SIG-M5 (cell line): ENCODE measurements around the gene PPHLN1.

ENCODE experiments used
- DNase-seq: peaks from one replicate; lab custom pipeline; 2025; lab: John Stamatoyannopoulos, UW

PPHLN1 gene

DNA sequence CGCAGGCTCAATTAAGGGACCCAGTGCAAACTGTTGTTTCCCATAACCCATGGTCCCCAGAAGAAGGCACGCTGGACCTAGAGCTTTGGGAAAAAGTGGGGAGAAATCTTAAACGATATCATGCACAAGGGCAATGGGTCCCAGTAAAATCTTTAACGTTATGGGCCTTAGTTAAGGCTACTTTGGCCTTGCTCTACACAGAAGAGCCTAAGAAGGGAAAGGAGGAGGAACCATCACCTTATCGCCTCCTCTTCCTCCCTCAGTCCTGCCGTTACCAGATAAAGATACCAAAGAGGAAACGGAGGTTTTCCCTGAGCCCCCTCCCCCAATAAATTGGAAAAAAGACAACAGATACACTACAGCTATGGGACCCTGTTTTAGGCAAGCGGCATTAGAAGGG, 116.9 kb downstream of the PPHLN1 start:
- DNase-seq, result no peak

- DNase-seq, result no peak
These were observed 118.4 kb downstream of the PPHLN1 start for GRCh38 chr12:42444192-42444943.

GRCh38 chr12:42445891-42446290, 119.9 kb downstream of the PPHLN1 start:
- no peak for DNase-seq

DNA sequence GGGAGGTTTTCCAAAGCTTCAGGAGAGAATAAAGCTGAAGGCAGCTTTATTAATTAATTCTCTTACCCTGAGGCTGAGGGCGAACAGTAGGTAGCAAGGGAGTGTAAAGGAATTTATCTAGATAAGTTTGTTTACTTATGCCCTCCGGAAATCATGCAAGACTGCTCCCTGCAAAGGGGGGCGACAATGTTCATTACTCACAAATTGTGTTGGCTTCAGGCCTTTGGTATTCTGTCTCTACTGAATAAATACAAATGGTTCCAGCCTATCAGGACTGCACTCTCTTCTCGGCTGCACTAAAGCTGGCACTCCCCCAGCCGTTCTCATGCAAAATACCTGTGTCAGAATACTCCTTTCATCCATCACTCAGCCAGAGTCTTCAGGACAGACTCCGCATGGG, 120.8 kb downstream of the PPHLN1 start:
- DNase-seq, result no peak

DNA sequence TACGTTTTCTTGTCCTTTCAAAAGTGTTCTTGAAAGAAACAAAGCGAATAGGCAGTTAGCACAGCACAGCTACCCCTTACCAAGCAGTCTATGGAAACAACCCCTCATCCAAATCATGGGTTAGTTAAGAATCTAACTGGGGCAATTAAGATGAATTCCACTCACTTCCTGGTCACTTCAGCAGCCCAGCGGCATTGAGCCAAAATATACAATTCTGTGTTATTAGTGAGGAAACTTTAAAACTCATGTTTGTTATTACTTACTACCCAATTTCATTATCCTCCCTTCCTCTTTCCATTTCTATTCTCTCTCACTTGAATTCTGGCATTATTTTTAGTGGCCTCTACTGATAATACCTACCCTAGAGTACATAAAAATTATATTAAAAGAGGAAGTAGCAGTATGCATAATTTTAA, 121.4 kb downstream of the PPHLN1 start:
- no peak for DNase-seq

GRCh38 chr12:42448841-42449240, 122.9 kb downstream of the PPHLN1 start:
- no peak for DNase-seq

DNA sequence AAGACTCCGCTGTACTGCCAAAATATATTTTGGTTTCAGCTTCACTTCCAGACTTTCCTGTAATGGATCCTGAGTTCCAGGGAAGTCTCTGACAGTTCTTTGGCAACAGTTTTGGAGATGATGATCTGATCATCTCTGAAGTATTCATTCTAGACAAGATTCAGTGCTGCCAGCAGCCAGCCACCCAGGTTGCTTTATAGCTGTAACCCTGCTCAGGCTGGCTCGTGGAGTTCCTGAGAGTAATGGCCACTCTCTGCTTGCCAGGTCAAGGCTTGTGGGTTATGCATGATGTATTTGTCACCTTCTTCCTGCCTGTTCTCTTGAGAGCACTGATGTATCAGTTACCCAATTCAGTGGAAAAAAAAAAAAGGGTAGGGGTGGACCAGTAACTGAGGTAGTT, 124.3 kb downstream of the PPHLN1 start:
- no peak for DNase-seq

DNA sequence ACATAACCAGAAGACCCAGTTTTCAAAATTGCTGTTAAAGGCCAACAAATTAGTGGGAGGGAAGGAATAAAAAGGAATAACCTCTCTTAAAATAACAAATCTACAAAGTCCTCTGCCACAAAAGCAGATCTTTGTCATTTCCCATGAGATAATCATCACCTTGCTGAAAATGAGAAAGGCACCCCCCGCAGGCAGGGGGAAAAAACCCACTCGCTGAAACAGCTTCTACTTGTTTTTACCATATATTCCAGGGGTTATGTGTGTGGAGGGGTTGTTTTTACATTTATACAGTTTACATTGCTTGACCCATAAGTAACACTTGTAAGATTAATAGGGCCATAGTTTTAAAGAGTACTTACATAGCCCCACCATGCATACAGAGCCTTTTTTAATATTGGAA, 132.6 kb downstream of the PPHLN1 start:
- no peak for DNase-seq

- DNase-seq, result no peak
These were observed 133.4 kb downstream of the PPHLN1 start for GRCh38 chr12:42459336-42459847.

DNA sequence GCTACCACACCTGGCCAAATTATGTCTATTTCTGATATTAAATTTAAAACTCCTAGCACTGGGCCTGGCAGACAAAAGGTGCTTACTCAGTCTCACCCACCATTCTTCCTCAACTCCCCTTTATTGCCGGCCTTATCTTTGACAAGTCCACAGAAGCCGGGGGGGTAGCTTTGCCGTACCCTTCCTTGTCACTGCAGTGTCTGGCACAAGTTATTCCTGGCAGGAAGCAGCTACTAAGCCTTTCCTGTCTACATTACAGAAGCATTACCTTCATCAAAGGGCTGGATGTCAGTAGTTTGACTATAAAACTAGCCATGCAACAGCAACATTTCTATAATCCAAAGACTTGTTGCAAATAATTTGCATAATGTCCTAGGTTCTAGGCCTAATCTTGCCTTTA, 136.5 kb downstream of the PPHLN1 start:
- no peak for DNase-seq

- DNase-seq, result no peak
These were observed 137.7 kb downstream of the PPHLN1 start for GRCh38 chr12:42463671-42464070.

DNA sequence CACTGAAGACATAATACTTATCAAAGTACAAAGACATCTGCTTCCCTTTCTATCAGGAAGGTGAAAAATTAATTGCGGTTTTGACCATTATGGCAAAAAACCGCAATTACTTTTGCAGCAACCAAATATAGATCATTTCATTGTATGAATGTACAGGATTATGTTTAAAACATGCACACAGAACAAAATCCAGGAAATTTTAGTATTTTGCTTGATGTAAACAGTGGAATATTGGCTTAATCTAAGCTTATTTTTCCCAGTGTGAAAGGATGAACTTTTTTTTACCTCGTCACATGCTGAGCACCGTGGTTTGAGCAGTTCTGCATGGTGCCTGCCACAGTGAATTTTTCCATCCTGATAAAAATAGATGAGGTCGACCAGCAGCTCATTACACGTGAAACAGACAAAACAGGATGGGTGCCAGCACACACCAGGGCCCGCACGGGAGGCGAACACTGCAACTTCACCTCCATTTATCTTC, 142.4 kb downstream of the PPHLN1 start:
- no peak for DNase-seq

- DNase-seq, result no peak
These were observed 143.0 kb downstream of the PPHLN1 start for GRCh38 chr12:42468921-42469320.

- DNase-seq, result peak; percentile 72
These were observed 143.6 kb downstream of the PPHLN1 start for GRCh38 chr12:42469355-42470175.

GRCh38 chr12:42472376-42472775, 146.4 kb downstream of the PPHLN1 start:
- no peak for DNase-seq

GRCh38 chr12:42473130-42473529, 147.2 kb downstream of the PPHLN1 start:
- no peak for DNase-seq

- DNase-seq, result no peak
These were observed 147.6 kb downstream of the PPHLN1 start for GRCh38 chr12:42473561-42473960.

- DNase-seq, result no peak
These were observed 148.4 kb downstream of the PPHLN1 start for GRCh38 chr12:42474391-42474790.

GRCh38 chr12:42475106-42475505, 149.1 kb downstream of the PPHLN1 start:
- DNase-seq, result no peak

DNA sequence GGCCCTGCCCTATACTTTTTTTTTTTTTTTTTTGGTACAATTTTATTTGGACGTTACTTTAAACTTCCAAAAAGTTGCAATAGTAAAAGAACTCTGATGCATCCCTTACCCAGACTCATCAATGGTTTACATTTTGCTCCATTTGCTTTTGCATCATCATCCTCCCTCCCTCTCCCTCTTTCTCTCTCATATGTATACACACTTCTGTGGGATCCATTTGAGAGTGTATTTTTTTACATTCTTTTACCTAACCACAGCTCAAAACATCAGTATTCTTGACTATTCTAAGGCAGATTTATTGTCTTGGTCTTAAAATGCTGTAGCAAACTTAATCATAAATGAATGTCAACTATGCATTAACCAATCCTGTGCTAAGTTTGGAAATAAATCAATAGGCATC, 152.0 kb downstream of the PPHLN1 start:
- no peak for DNase-seq

GRCh38 chr12:42481368-42481767, 155.4 kb downstream of the PPHLN1 start:
- no peak for DNase-seq

GRCh38 chr12:42482041-42482747, 156.2 kb downstream of the PPHLN1 start:
- DNase-seq, result no peak
